ENCODE measurements around the gene TBC1D1.
A peak's percentile ranks its signal among the peaks of the same experiment; 100 is the strongest.

The TBC1D1 gene

GRCh38 chr4:38149472-38149996, 258.6 kb downstream of the TBC1D1 start (continued):
- no peak for TF ChIP-seq PATZ1 (CRISPR knock-in tag; IDR thresholded peaks at IDR 0.05; ENCODE audit: borderline replicate concordance)
- no peak for TF ChIP-seq ZNF8 (CRISPR knock-in tag; IDR thresholded peaks at IDR 0.05)
- TF ChIP-seq OSR1 (CRISPR knock-in tag; IDR thresholded peaks at IDR 0.05), result no peak

GRCh38 chr4:38149997-38150671, 259.2 kb downstream of the TBC1D1 start:
- ATAC-seq, result peak; percentile 72
- TF ChIP-seq SNAI2 (CRISPR knock-in tag; IDR thresholded peaks at IDR 0.05), result no peak
- TF ChIP-seq TOX (CRISPR knock-in tag; IDR thresholded peaks at IDR 0.05; ENCODE audit: borderline replicate concordance), result no peak; the same call in 1 of the 2 replicates
- TF ChIP-seq ISL1 (CRISPR knock-in tag; IDR thresholded peaks at IDR 0.05), result peak; percentile 98
- no peak for TF ChIP-seq BACH2 (CRISPR knock-in tag; IDR thresholded peaks at IDR 0.05; ENCODE audit: borderline replicate concordance)
- TF ChIP-seq PATZ1 (CRISPR knock-in tag; IDR thresholded peaks at IDR 0.05; ENCODE audit: borderline replicate concordance), result no peak; the same call in none of the 2 replicates
- TF ChIP-seq, protein P1, sequence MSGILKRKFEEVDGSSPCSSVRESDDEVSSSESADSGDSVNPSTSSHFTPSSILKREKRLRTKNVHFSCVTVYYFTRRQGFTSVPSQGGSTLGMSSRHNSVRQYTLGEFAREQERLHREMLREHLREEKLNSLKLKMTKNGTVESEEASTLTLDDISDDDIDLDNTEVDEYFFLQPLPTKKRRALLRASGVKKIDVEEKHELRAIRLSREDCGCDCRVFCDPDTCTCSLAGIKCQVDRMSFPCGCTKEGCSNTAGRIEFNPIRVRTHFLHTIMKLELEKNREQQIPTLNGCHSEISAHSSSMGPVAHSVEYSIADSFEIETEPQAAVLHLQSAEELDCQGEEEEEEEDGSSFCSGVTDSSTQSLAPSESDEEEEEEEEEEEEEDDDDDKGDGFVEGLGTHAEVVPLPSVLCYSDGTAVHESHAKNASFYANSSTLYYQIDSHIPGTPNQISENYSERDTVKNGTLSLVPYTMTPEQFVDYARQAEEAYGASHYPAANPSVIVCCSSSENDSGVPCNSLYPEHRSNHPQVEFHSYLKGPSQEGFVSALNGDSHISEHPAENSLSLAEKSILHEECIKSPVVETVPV (CRISPR knock-in tag; IDR thresholded peaks at IDR 0.05), result no peak

DNA sequence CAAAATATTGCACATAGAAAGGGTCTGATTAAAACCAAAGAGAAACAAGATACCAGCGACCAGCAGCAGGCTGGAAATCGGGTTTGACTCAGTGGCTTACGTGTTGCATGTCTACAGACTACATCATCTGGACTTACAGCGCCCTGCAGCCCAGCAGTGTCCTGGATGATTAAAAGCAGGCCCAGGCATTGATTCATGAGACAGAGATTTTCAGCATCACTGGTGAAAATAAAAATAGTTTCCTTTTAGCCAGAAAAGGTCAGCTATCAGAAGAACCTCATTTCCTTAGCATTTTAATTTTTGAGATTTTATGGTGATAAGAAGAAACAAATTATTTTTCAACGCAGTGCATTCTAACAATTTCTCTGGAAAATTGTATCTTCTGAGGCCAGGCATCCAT, 259.9 kb downstream of the TBC1D1 start:
- TF ChIP-seq, protein P2, sequence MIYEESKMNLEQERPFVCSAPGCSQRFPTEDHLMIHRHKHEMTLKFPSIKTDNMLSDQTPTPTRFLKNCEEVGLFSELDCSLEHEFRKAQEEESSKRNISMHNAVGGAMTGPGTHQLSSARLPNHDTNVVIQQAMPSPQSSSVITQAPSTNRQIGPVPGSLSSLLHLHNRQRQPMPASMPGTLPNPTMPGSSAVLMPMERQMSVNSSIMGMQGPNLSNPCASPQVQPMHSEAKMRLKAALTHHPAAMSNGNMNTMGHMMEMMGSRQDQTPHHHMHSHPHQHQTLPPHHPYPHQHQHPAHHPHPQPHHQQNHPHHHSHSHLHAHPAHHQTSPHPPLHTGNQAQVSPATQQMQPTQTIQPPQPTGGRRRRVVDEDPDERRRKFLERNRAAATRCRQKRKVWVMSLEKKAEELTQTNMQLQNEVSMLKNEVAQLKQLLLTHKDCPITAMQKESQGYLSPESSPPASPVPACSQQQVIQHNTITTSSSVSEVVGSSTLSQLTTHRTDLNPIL (CRISPR knock-in tag; IDR thresholded peaks at IDR 0.05; ENCODE audit: low read depth), result 0 out of 2 replicates have a peak, but pooled peaks have one; percentile 42
- TF ChIP-seq ISL1 (CRISPR knock-in tag; IDR thresholded peaks at IDR 0.05), result peak; percentile 11
- no peak for TF ChIP-seq PATZ1 (CRISPR knock-in tag; IDR thresholded peaks at IDR 0.05; ENCODE audit: borderline replicate concordance)
- TF ChIP-seq TOX (CRISPR knock-in tag; IDR thresholded peaks at IDR 0.05; ENCODE audit: borderline replicate concordance), result peak; percentile 52; the same call in 1 of the 2 replicates
- no peak for TF ChIP-seq SNAI2 (CRISPR knock-in tag; IDR thresholded peaks at IDR 0.05)
- no peak for TF ChIP-seq RARB (CRISPR knock-in tag; IDR thresholded peaks at IDR 0.05)
- TF ChIP-seq ZFP30 (CRISPR knock-in tag; IDR thresholded peaks at IDR 0.05), result no peak
- no peak for TF ChIP-seq ARNTL (CRISPR knock-in tag; IDR thresholded peaks at IDR 0.05; ENCODE audit: borderline replicate concordance, low read depth)

GRCh38 chr4:38151873-38152272, 261.0 kb downstream of the TBC1D1 start:
- no peak for ATAC-seq
- no peak for TF ChIP-seq RARB (CRISPR knock-in tag; IDR thresholded peaks at IDR 0.05)
- TF ChIP-seq OSR1 (CRISPR knock-in tag; IDR thresholded peaks at IDR 0.05), result no peak
- TF ChIP-seq ESRRG (CRISPR knock-in tag; IDR thresholded peaks at IDR 0.05), result no peak
- no peak for TF ChIP-seq CSDC2 (CRISPR knock-in tag; IDR thresholded peaks at IDR 0.05)
- no peak for TF ChIP-seq PATZ1 (CRISPR knock-in tag; IDR thresholded peaks at IDR 0.05; ENCODE audit: borderline replicate concordance)
- TF ChIP-seq, protein P3, sequence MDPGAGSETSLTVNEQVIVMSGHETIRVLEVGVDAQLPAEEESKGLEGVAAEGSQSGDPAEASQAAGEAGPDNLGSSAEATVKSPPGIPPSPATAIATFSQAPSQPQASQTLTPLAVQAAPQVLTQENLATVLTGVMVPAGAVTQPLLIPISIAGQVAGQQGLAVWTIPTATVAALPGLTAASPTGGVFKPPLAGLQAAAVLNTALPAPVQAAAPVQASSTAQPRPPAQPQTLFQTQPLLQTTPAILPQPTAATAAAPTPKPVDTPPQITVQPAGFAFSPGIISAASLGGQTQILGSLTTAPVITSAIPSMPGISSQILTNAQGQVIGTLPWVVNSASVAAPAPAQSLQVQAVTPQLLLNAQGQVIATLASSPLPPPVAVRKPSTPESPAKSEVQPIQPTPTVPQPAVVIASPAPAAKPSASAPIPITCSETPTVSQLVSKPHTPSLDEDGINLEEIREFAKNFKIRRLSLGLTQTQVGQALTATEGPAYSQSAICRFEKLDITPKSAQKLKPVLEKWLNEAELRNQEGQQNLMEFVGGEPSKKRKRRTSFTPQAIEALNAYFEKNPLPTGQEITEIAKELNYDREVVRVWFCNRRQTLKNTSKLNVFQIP (CRISPR knock-in tag; IDR thresholded peaks at IDR 0.05; ENCODE audit: borderline replicate concordance, low read depth), result no peak
- TF ChIP-seq, protein P2 (CRISPR knock-in tag; IDR thresholded peaks at IDR 0.05; ENCODE audit: low read depth), result no peak
- no peak for TF ChIP-seq ZNF8 (CRISPR knock-in tag; IDR thresholded peaks at IDR 0.05)
- TF ChIP-seq TCF4 (CRISPR knock-in tag; IDR thresholded peaks at IDR 0.05; ENCODE audit: borderline replicate concordance), result no peak

More for the DNA sequence above, 259.9 kb downstream of the TBC1D1 start:
- peak; percentile 81 for ATAC-seq
